Islet precursor cell (in vitro differentiated cells): ENCODE data around the gene ZNF30.
A peak's percentile ranks its signal among the peaks of the same experiment; 100 is the strongest.
"Not testable (repeated sequence)": the region's sequence is repeated elsewhere in the genome, so short reads cannot be mapped to it uniquely, and the experiment has no call there.

Experiments used
- DNase-seq: peaks from one replicate; pipeline ENCODE4 v3.0.0-alpha.2; 2018

ZNF30 gene

DNA sequence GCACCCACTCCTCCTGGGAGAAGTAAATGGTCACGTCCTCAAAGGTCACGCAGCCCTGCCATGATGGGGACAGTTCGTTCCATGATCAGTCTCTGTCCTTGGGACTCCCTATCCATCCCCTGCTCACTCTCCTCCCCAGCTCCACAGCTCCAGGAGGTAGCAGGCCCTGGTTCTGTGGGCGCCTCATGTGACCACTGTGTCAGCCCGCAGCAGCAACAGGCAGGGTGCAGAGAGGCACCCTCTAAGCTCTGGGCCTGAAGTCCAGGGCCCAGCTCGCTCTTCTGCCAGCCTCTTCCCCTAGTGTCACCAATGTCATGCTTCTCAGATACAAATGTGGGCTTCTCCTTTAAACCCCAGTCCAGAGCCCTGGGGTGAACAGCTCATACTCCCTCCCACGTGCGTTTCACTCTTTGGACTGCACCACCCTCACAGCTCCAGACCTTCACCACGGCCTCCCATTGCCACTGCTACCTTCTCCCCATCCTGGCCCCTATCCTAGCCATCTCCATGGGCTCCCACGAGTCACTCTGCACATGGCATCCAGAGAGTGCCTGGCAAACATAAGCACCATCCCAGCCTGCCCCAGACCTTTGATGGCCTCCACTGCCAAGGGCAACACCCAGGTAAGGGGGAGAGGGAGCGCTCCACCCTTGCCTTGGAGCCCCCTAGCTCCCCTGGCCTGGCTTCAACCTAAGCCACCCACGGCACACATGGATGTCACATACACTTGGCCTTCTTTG, 34.4 kb downstream of the ZNF30 start:
- no peak for DNase-seq

DNA sequence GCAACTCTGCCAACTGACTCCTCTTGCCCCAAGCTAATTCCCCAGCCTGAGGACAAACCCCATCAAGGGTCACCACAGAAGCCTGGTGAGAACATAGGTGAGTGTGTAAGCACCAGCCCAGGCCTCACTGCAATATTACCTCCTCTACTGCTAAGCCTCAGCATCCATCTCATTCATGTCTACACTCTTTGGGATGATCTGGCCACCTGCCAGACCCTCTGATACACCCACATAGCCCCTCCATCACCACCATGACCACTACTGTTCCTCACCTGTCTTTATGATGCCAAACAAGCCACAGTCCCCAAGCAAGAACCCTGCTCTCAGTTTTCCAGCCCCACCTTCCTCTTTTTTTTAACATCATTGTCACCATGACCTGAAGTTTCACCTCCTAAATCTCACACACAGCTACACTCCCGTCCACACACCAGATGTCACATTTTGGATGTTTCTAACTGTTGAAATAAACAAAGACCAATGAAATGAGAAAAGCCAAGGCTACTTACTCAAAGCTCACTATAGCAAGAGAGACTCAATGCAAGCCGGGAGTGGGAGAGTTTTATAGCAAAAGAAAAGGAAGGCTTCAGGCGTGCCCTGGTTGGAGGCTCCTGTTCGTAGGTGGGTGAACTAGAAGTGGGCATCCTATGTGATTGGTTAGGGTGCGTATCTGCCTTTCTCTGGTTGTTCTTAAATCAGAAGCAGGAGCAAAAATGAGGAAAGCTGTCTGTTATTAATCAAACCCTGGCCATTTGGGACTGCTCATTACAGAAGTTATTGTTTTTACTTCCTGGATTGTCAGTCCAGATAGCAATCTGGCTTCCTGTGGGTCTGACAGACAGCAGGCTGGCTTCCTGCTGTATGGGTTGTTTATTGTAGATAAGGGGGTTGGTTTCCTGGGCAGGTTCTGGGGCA, 35.3 kb downstream of the ZNF30 start:
- no peak for DNase-seq

DNA sequence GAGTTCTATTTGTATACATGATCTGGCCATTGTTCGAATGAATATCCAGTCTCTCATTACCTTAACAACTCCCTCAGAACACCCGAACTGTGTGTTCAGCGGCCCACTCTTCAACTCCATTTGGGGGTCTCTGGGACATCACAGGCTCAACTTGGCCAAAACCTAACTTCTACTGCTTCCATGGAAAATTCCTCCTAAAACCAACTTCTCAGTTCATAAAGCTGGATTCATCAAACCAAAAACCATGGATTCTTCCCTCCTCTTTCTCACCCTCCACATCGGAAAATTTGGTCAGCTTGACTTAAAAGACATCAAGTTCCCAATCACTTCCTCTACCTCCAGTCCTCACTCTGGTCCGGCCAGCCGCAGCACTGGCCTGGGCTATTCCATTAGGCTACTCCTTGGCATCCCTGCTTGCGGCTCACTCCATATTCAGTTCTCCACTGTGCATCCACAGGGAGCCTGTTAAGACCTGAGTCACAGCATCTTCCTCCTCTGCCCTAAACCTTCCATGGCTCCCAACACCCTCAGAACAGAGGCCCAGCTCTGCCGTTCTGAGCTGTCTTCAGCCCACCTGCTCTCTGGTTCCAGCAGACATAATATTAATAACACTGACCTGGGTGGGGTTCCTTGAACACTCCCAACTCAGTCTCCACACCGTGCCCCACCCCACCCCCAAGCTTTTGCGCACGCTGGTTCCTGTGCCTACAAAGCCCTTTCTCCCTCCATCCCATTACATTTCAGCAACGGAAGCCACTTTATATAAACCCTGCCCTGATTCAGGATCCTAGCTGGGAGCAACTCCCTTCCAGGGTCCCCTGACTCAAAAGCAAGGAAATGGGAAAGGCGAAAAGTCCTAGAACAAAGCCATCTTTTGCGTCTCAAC, 36.2 kb downstream of the ZNF30 start:
- no peak for DNase-seq

DNA sequence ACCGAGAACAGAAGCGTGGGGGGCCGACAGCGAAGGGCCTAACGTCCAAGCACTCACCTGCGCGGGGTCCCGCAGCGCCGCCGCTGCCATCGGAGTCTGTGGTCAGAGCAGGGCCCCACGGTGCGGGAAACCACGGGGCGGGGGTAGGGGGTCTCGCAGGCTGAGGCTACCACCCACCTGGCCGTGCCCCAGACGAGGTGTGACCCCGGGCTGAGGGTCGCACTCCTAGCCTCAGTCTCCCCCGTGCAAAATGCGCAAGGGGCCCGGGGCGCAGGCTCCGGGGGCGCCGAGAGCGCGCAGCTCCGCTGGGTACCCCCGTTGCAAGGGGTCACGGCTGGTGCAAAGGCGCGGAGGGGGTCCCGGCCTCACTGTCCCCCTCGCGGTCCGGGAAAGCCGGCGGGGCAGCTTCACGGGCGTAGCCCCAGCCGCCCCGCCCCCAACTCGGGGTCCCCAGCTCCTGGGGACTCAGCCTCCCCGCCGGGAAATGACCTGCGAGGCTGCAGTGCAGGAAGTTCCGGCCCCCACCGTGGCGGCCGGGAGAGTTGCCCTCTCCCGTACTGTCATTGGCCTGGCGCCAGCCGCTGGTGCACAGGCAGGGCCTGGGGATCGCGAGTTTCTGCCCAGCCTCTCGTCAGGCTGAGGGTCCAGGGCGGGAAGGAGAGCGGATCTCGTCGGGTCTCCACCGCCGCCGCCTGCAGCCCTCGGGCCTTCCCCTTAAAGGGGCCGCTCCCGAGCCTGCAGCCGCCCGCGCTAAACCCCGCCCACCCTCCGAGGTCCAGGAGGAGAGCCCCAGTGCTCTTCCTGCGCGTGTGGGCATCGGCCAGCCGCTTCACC, 37.1 kb downstream of the ZNF30 start, which contains the start of gene ZNF792:
ZNF792 (minus strand) TSS at position 657 of the 834 bp plus-strand sequence; CDS start at position 90, 567 bp downstream.
- DNase-seq = peak; percentile 88

DNA sequence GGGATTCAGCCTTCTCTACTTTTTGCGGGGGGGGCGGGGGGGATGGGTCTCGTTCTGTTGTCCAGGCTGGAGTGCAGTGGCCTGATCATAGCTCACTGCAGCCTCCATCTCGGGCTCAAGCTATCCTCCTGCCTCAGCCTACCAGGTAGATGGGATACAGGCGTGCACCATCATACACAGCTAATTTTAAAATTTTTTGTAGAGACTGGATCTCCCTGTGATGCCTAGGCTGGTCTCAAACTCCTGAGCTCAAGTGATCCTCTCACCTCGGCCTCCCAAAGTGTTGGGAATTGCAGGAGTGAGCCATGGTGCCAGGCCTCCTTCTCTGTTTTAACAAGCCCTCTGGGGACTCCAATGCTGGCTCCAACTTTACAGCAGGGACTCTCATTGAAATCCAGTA, 37.9 kb downstream of the ZNF30 start:
- no peak for DNase-seq

DNA sequence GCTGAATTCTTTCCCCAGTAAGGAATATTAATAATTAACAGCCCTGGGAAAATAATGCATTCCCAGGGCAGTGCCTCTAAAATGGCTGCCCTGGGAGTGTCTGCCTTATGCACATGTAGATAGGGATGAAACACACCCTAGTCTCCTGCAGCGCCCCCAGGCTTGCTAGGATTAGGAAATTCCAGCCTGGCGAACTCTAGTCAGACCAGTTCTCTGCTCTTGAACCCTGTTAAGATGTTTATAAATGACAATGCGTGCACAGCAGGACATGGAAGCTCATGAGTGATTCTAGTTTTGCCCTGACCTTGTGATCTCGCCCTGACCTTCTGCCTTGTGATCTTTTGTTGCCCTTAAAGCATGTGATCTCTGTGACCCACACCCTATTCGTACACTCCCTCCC, 38.8 kb downstream of the ZNF30 start:
- DNase-seq = not testable (repeated sequence)

DNA sequence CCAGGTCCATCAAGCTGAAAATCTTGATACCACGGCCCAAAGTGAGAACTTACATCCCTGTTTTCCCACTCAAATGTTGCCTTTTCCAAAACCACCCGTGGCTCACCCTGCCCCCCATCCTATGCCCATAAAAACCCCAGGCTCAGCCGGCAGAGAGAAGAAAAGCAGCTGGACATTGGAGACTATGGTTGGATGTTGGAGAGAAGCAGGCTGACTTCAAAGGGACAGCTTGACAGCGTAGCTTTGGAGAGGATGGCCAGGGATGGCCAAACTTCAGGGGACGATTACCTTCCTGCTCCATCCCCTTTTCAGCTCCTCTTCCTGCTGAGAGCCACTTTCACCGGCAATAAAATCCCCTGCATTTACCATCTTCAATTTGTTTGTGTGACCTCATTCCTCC, 40.8 kb downstream of the ZNF30 start:
- no peak for DNase-seq

DNA sequence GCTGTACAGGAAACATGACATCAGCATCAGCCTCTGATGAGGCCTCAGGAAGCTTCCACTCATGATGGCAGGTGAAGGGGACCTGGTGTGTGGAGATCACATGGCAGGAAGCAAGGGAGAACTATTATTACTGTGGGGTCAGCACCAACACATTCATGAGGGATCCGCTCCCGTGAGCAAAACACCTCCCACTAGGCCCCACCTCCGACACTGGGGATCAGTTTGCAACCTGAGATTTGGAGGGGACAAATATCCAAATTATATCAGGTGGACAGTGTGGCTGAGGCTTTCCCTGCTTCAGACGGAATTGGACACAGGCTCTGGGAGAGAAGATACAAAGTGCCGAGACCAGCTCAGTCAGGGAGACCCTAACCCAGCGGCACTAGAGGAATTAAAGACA, 43.0 kb downstream of the ZNF30 start:
- no peak for DNase-seq

DNA sequence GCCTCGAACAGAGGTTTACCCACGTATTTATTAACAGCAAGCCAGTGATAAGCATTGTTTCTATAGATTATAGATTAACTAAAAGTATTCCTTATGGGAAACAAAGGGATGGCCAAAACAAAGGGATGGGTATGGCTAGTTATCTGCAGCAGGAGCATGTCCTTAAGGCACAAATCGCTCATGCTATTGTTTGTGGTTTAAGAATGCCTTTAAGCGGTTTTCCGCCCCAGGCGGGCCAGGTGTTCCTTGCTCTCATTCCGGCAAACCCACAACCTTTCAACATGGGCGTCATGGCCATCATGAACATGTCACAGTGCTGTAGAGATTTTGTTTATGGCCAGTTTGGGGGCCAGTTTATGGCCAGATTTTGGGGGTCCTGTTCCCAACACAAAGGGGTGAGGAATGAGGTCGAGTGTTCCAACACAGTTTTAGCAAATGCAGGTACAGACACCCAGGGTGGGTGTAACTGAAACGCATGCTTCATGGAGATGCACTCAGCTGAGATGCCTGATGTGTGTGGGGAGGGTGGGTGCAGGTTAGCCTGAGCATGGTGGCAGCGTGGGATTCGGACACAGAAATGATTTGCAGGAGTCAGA, 43.6 kb downstream of the ZNF30 start:
- DNase-seq = not testable (repeated sequence)

DNA sequence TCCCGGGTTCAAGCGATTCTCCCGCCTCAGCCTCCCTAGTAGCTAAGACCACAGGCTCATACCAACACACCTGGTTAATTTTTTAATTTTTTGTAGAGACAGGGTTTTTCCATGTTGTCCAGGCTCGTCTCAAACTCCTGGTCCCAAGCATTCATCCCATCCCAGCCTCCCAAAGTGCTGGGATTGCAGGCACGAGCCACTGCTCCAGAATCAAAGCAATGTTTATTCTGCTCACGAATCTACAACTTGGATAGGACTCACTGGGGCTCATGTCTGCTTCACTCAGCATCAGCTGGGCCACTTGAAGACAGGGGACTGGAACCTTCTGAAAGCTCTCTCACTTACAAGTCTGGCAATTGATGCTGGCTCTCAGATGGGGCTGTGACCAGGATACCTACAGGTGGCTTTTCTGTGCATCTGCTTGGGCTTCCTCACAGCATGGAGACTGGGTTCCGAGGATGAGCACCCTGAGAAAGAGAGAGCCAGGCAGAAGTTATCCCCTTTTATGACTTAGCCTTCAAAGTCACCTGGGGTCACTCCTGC, 45.5 kb downstream of the ZNF30 start:
- DNase-seq = no peak

DNA sequence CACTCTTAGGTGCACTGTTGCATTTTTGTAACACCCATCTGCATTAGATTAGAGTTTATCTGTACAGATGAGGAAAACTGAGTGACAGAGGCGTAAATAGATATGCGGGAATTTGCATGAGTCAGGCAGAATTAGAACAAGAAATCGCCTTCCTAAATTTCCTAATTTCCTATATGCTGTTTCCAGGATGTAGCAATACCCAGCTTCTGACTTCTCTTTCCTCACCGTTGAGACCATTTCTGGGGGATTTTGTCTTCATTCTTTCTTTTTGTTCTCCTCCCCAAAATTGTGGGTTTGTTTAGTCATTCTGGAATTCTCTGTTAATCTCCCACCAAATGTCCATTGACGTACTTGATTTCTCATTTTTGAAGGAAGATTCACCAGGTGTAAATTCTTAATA, 47.9 kb downstream of the ZNF30 start:
- DNase-seq = no peak

DNA sequence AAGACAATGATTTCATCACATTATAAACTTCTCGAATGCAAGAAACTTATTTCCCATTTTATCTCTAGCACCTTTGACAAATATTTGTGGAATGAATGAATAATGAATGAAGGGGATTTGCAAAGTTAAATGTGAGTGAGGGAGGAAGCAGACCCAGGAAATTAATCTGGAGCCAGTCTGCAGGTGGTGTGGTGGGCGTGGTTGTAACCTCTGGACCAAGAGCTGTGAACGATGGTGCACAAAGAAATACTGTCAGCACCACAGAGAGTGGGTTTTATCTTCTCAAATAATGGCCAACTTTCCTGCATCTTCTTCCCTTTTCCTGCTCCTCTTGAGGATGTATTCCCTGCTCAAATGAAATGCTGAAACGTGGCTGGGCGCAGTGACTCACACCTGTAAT, 48.4 kb downstream of the ZNF30 start:
- no peak for DNase-seq

DNA sequence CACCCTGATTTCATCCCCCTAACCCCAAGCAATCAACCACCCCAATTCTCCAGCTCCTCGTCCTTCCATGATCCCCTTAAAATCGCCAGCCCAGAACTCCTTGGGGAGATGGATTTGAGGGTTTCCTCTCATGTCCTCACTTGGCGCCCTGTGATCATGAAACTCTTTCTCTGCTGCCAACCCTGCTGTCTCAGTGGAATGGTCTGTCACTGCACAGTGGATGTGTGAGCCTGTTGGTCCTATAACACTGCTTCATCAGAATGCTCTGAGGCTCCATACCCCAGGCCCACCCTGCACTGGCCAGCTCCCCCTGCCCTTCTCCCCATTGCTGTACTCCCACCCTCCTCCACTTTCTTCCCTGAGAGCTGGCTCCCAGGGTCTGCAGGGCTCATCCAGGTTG, 49.9 kb downstream of the ZNF30 start:
- no peak for DNase-seq

DNA sequence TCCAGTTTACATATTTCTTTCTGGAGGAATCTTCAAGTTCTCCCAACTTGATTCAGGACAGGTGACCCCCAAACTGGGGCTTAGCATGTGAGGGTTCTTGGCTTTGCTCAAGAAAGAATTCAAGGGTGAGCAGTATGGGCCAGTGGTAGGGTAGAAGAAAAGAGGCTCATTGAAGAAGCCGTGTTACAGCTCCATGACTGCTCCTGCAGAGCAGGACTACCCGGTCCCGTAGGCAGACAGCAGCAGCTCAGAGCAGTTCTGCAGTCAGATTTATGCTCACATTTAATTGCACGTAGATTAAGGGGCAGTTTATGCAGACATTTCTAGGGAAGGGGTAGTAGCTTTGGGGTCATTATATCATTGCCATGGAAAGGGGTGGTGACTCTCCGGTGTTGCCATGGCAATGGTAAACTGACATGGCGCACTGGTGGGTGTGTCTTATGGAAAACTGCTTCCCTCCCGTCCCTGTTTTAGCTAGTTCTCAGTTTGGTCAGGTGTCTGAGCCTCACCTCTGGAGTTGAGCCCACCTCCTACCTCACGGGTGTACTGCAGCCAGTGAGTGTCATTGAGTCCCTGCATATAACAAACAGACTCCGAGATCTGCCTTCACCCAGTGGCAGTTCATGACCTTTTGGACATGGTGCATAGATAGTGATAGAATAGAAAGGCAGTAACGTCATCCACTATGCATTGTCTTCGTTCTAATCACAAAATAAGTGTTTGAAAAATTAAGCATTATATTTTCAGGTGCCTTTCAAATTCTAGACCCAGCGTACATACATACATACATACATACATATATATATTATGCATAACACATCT, 53.3 kb downstream of the ZNF30 start:
- DNase-seq = no peak

DNA sequence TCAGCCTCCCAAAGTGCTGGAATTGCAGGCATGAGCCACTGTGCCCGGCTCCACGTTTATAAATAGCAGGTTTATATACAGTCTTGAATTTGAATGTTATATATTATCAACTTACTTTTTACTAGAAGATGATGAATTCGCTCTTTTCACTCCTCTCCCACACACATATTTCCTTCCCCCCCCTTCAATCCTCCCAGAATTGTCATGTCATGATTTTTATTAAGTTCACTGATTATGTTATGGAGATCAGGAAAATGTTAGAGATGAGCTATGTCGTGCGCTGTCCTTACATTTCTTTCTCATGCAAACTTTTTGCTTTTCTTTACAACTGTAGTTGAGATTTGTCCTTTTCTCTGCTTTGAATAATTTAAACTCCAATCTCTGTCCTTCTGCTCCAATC, 55.6 kb downstream of the ZNF30 start:
- DNase-seq = no peak

DNA sequence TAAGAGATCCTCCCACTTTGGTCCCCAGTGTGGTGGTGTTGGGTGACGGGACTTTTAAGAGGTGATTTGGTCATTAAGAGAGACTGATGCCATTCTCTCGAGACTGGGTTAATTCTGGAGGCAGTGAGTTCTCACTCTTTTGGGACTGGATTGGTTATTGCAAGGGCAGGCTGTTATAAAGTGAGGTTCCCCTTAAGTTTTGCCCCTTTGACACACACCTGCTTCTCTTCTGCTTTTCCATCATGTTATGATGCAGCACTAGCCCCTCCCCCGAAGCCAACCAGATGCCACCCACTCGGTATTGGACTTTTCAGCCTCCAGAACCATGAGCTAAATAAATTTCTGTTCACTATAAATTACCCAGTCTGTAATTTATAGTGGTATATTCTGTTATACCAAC, 57.1 kb downstream of the ZNF30 start:
- no peak for DNase-seq

DNA sequence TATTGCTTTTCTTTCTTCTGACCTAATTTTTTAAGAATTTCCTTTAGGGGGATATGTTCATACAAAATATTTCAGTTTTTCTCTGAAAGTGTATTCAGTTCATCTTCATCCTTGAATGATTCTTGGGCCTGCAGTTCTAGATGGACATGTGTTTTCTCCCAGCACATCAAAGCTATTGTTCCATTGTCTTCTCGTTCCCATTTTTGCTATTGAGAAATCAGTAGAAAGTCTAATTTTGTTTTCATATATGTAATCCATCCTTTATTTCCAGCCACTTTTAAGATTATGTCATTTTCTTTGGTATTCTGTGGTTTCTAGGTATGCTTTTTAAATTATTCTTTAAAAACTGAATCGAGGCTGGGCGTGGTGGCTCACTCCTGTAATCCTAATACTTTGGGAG, 57.6 kb downstream of the ZNF30 start:
- no peak for DNase-seq

DNA sequence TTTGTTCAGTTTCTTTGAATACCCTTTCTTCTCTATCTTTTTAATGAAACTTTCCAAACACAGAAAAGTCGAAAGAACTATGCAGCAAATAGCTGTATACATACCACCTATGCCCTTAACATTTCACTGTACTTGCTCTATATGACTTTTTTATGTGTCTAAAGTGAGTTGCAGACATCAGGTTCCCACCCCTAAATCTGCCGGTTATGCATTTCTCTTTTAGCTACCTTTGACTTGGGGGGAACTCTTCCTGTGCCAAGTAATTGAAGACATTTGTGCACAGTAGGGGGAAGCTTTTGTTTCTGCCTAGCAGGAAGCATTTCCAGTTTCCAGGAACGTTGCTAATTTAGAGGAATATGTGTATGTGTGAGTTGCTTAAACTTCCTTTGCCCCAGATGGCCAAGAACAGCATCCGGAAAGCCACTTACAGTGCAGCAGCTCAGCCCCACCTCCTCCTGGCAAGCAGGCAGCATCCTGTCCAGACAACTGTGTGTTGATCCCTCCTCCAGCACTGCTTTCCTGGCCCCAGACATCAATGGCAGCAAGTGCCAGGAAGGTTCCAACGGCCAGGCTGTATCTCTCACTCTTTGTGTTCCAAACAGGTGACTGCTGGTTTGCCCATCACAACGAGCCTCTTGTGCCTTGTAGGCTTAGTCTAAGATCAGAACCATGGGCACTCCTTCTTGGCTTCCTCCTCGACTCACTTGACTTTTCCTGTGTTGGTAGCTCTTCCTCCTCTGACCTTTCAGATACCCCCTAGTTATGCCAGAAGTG, 58.7 kb downstream of the ZNF30 start:
- no peak for DNase-seq

DNA sequence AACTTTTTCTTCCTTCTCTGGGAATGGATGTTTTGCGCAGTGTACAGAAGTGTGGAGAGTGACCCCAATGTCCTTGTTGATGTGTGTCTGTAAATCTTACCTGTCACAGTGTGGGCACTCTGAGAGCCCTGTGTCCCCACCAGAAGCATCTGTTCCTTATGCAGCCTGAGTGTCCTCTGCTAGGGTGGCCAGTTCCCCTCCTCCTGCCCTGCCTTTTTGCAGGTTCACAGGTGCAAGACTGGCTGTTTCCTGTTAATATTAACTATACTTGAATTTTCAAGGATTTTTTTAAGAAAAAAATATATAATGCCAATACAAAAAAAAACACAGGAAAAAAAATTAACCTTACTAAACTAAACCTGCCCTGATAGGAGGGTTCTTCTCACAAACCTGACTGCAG, 61.4 kb downstream of the ZNF30 start:
- DNase-seq = no peak

DNA sequence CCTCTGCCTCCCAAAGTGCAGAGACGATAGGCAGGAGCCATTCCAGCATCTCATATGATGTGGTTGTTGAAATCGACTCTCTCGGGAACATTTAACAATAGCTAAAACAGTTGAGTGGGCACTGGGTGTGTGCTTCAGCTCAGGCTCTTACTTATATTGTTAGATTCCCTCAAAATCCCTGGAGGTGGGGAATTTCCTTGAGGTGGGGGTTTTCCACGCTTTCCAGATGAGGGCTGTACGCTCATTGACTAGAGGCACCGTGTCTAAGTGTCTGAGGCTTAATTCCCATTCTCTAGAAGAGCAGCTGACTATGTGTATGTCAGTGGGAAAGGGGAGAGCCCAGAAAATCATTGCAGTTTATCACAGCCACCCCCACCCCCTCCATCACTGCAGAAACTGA, 62.6 kb downstream of the ZNF30 start:
- no peak for DNase-seq
